ENCODE measurements around the gene ANKRD62.
"Not testable (repeated sequence)": the region's sequence is repeated elsewhere in the genome, so short reads cannot be mapped to it uniquely, and the experiment has no call there.

Gene ANKRD62

DNA sequence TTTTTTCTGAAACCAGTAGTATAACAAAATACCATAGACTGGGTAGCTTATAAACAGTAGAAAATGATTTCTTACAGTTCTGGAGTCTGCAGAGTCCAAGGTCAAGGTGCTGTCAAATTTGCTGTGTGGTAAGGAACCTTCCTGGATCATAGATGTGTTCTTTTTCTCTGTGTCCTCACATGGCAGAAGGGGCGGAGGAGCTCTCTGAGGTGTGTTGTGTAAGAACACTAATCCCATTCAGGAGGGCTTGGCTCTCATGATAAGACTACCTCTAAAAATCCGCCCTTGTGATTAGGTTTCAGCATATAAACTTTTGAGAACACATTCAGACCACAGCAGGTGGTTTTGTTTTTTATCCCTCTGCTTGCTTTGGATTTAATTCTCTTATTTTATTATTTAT lies 25.7 kb downstream of the ANKRD62 start:
- H3K4me3 ChIP-seq (ENCODE audit: low read depth, low read length) = no peak overlapping the region
- TF ChIP-seq, protein P1, sequence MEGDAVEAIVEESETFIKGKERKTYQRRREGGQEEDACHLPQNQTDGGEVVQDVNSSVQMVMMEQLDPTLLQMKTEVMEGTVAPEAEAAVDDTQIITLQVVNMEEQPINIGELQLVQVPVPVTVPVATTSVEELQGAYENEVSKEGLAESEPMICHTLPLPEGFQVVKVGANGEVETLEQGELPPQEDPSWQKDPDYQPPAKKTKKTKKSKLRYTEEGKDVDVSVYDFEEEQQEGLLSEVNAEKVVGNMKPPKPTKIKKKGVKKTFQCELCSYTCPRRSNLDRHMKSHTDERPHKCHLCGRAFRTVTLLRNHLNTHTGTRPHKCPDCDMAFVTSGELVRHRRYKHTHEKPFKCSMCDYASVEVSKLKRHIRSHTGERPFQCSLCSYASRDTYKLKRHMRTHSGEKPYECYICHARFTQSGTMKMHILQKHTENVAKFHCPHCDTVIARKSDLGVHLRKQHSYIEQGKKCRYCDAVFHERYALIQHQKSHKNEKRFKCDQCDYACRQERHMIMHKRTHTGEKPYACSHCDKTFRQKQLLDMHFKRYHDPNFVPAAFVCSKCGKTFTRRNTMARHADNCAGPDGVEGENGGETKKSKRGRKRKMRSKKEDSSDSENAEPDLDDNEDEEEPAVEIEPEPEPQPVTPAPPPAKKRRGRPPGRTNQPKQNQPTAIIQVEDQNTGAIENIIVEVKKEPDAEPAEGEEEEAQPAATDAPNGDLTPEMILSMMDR (IDR thresholded peaks at IDR 0.05; ENCODE audit: control insufficient read depth, extremely low read depth, insufficient read depth) = no peak
- no peak for DNase-seq (ENCODE audit: low read depth)

DNA sequence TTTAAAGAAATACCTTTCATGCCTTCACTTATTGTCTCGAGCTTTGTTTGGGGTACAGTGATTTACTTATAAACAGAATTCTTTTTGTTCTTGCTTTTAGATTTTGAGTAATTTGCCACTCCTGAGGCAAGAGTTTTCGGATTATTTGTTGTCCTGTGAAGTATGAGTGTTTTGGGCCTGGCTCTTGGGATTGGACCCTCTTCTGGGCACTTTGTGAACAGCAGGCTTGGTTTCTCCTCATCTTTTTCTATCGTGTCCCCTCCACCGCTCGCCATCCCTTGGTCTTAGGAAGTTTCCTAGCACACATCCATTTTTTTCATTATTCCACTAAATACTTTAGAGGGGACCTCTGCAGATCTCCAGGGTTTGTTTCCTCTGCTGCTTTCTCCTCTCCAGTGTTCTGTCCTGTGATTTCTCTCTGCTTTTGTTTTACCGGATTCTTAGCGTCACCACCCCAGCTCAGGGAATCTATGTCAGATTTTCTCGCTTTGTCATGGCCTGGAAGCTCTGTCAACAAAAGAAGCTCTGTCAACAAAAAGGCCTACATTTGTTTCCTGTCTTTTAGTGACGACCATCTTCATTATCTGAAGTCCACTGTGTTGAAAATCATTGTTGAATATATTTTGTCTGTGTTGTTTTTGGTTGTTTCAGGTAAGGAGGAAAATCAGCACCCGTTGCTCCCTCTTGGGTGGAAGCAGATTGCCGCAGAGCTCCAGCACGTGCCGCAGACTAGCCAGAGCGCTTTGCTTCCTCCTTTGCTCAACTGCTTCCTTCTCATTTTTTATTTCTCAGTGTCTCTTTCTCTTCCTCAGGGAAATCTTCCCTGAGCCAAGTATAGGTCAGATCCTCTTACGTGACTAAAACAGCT lies 27.8 kb downstream of the ANKRD62 start:
- no peak for DNase-seq (ENCODE audit: low read depth)
- TF ChIP-seq, protein P1 (IDR thresholded peaks at IDR 0.05; ENCODE audit: control insufficient read depth, extremely low read depth, insufficient read depth) = no peak
- H3K4me3 ChIP-seq (ENCODE audit: low read depth, low read length) = no peak overlapping the region

DNA sequence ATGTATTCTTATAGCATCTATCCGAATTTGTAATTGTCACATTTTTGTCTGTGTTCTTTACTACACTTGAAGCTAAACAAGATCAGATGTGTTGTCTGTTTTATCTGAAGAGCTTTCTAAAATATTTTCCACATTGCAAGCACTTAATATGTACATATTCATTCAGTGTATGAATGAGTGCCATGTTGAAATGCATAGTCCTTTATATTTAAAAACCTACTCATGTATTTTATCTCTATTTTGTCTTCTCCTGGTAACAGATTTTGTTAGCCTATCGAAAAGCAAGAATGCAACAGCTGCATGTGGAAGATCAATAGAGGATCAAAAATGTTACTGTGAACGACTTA lies 28.4 kb downstream of the ANKRD62 start:
- not testable (repeated sequence) for H3K4me3 ChIP-seq (ENCODE audit: low read depth, low read length); DNase-seq (ENCODE audit: low read depth)

DNA sequence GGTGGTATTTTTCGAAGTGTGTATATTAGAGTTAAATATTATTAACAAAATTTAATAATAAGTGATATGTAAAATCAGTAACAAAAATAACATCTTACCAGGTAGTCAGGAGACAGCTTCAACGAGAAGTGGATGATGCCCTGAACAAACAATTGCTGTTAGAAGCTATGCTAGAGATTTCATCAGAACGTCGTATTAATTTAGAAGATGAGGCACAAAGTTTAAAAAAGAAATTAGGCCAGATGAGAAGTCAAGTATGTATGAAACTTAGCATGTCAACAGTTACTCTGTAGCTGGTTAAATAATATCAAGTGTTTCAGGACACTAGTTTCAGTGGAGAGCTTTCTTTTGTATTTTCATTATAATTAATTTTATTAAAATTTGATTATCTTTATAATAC lies 34.0 kb downstream of the ANKRD62 start:
- H3K4me3 ChIP-seq (ENCODE audit: low read depth, low read length); DNase-seq (ENCODE audit: low read depth): not testable (repeated sequence)

DNA sequence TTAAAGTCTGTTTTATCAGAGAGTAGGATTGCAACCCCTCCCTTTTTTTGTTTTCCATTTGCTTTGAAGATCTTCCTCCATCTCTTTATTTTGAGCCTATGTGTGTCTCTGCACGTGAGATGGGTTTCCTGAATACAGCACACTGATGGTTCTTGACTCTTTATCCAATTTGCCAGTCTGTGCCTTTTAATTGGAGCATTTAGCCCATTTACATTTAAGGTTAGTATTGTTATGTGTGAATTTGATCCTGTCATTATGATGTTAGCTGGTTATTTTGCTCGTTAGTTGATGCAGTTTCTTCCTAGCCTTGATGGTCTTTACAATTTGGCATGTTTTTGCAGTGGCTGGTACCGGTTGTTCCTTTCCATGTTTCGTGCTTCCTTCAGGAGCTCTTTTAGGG lies 45.2 kb downstream of the ANKRD62 start:
- H3K4me3 ChIP-seq (ENCODE audit: low read depth, low read length); DNase-seq (ENCODE audit: low read depth): not testable (repeated sequence)

DNA sequence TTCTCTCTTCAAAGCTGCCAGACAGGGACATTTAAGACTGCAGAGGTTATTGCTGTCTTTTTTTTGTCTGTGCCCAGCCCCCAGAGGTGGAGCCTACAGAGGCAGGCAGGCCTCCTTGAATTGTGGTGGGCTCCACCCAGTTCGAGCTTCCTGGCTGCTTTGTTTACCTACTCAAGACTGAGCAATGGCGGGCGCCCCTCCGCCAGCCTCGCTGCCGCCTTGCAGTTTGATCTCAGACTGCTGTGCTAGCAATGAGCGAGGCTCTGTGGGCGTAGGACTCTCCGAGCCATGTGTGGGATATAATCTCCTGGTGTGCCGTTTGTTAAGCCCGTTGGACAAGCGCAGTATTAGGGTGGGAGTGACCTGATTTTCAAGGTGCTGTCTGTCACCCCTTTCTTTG lies 47.2 kb downstream of the ANKRD62 start:
- H3K4me3 ChIP-seq (ENCODE audit: low read depth, low read length); DNase-seq (ENCODE audit: low read depth): not testable (repeated sequence)

DNA sequence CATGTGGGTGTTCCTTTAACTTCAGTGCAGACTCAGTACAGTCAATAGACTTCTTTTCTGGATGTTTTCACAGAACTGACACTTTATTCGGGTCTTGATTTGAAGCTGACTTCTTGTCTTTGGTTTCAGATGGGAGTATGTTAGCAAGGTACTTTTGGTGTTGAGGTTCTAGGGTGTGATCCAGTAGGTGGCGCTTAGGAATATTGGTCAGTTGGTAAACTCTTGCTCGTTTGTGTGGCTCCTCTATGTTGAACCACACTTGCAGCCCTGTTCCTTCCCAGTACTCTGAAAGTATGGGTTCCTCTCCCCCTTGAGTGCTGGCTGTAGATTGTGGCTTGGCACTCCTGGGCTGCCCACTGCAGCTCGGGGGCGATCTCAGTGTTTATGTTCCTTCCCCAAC lies 48.1 kb downstream of the ANKRD62 start:
- not testable (repeated sequence) for DNase-seq (ENCODE audit: low read depth); H3K4me3 ChIP-seq (ENCODE audit: low read depth, low read length)

DNA sequence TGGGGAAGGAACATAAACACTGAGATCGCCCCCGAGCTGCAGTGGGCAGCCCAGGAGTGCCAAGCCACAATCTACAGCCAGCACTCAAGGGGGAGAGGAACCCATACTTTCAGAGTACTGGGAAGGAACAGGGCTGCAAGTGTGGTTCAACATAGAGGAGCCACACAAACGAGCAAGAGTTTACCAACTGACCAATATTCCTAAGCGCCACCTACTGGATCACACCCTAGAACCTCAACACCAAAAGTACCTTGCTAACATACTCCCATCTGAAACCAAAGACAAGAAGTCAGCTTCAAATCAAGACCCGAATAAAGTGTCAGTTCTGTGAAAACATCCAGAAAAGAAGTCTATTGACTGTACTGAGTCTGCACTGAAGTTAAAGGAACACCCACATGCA lies 55.8 kb downstream of the ANKRD62 start:
- H3K4me3 ChIP-seq (ENCODE audit: low read depth, low read length); DNase-seq (ENCODE audit: low read depth): not testable (repeated sequence)

DNA sequence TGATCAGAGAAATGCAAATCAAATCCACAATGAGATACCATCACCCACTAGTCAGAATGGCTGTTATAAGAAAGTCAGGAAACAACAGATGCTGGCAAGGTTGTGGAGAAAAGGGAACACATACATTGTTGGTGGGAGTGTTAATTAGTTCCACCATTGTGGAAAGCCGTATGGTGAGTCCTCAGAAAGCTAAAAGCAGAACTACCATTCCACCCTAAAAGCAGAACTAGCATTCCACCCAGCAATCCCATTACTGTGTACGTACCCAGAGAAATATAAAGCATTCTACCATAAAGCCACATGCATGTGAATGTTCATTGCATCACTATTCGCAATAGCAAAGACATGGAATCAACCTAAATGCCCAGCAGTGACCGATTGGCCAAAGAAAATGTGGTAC lies 60.7 kb downstream of the ANKRD62 start:
- no peak for DNase-seq (ENCODE audit: low read depth)
- TF ChIP-seq, protein P1 (IDR thresholded peaks at IDR 0.05; ENCODE audit: control insufficient read depth, extremely low read depth, insufficient read depth) = no peak

DNA sequence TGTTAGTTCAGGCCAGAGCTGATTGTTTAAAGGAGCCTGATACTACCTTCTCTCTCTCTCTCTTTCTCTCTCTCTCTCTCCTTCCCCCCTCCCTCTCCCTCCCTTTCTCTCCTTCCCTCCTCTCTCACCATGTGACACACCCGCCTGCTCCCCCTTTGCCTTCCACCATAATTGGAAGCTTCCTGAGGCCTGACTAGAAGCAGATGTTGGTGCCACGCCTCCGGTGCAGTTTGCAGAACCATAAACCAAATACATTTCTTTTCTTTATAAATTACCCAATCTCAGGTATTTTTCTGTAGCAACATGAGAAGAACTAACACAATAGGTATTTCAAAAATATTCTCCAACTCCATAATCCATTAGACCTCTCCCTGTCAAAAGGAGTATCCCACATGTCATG lies 62.4 kb downstream of the ANKRD62 start:
- no peak overlapping the region for H3K4me3 ChIP-seq (ENCODE audit: low read depth, low read length)

More for the DNA sequence above, 60.7 kb downstream of the ANKRD62 start:
- H3K4me3 ChIP-seq (ENCODE audit: low read depth, low read length) = no peak overlapping the region

More for the DNA sequence above, 62.4 kb downstream of the ANKRD62 start:
- DNase-seq (ENCODE audit: low read depth) = no peak
- TF ChIP-seq, protein P1 (IDR thresholded peaks at IDR 0.05; ENCODE audit: control insufficient read depth, extremely low read depth, insufficient read depth) = no peak

All from LNCaP clone FGC (cell line).